ENCODE results near the gene PPP1R15B. TPM values are rescaled to one million over a fixed set of nuclear protein-coding genes. Genes with fewer than 3 reads are reported as not detected.

PPP1R15B gene
- total RNA-seq, 1 donor from 2014 or later, result 132 TPM

- DNase-seq (ENCODE audit: low spot score), result no peak
Measured at GRCh38 chr1:204402391-204402790, 9.2 kb downstream of the PPP1R15B start.

- DNase-seq (ENCODE audit: low spot score), result no peak
Measured at GRCh38 chr1:204401730-204402129, 9.9 kb downstream of the PPP1R15B start.

- DNase-seq (ENCODE audit: low spot score), result no peak
Measured at GRCh38 chr1:204400882-204401510, 10.6 kb downstream of the PPP1R15B start.

- no peak for DNase-seq (ENCODE audit: low spot score)
Measured at GRCh38 chr1:204398197-204399125, 13.2 kb downstream of the PPP1R15B start.

- DNase-seq (ENCODE audit: low spot score), result no peak
Measured at GRCh38 chr1:204396015-204396583, 15.5 kb downstream of the PPP1R15B start.

GRCh38 chr1:204391629-204392028 is 20.0 kb downstream of the PPP1R15B start:
- no peak for DNase-seq (ENCODE audit: low spot score)

- no peak for DNase-seq (ENCODE audit: low spot score)
Measured at GRCh38 chr1:204390751-204391466, 20.7 kb downstream of the PPP1R15B start.

- no peak for DNase-seq (ENCODE audit: low spot score)
Measured at GRCh38 chr1:204385727-204386126, 25.9 kb downstream of the PPP1R15B start.

- no peak for DNase-seq (ENCODE audit: low spot score)
Measured at GRCh38 chr1:204384636-204385352, 26.8 kb downstream of the PPP1R15B start.

- DNase-seq (ENCODE audit: low spot score), result no peak
Measured at GRCh38 chr1:204383163-204383904, 28.3 kb downstream of the PPP1R15B start.

GRCh38 chr1:204382714-204383083 is 28.9 kb downstream of the PPP1R15B start:
- no peak for DNase-seq (ENCODE audit: low spot score)

- DNase-seq (ENCODE audit: low spot score), result no peak
Measured at GRCh38 chr1:204380293-204380831, 31.3 kb downstream of the PPP1R15B start.

- no peak for DNase-seq (ENCODE audit: low spot score)
Measured at GRCh38 chr1:204377800-204378668, 33.6 kb downstream of the PPP1R15B start.

GRCh38 chr1:204376919-204377799 is 34.5 kb downstream of the PPP1R15B start:
- DNase-seq (ENCODE audit: low spot score), result no peak

- DNase-seq (ENCODE audit: low spot score), result no peak
Measured at GRCh38 chr1:204376465-204376864, 35.2 kb downstream of the PPP1R15B start.

GRCh38 chr1:204373911-204374310 is 37.7 kb downstream of the PPP1R15B start:
- no peak for DNase-seq (ENCODE audit: low spot score)

GRCh38 chr1:204370176-204370575 is 41.4 kb downstream of the PPP1R15B start:
- DNase-seq (ENCODE audit: low spot score), result no peak
